HFF-Myc (cell line): ENCODE results near the gene IFI30.
"Not testable (repeated sequence)": the region's sequence is repeated elsewhere in the genome, so short reads cannot be mapped to it uniquely, and the experiment has no call there.

Experiments
- DNase-seq: peaks from one replicate; pipeline ENCODE4 v3.0.0-alpha.2; 2011; ENCODE audit warnings: low read depth; ENCODE audit errors: extremely low read depth
- H3K4me3 ChIP-seq: replicated peaks from 2 replicates; pipeline ENCODE4 v1.5.1; 2011; ENCODE audit warnings: low read depth, mild to moderate bottlenecking, control low read depth, low read length
- CTCF ChIP-seq: IDR thresholded peaks from 2 replicates; pipeline ENCODE4 v1.5.1; 2012; ENCODE audit warnings: mild to moderate bottlenecking, low read depth, low read length, control low read depth; ENCODE audit errors: missing control alignments

Gene IFI30

DNA sequence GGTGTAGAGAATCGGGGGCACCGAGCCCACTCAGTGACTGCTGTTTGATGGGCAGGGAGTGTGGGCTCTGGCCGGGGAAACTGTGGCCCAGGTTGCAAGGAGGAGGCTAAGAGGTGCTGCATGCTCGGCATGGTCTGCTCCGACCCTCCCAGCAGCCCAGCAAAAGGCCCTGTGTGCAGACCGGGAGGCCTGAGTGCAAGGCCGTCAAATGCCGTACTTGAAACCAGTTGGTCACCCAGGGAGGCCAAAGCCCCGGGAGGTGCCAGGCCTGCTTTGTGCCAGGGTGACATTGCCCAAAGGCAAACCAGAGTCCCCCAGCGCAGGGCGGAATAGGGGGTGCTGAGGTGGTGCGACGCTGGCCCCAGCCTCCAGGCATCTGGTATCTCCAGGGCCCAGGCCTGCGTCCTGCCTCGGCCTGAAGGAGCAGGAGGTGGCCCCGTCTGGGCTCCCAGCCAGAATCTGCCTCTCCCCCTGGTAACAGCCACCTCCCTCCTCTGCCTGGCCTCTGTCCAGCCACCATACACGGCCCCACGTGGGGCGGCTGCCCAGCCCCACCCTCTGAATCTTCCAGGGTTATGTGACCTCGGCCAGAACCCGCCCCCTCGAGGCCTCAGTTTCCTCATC, 16.7 kb upstream of the IFI30 start:
- no peak for TF ChIP-seq CTCF
- 0 out of 2 replicates have a peak overlapping the region, but pooled peaks have one; percentile 4 for H3K4me3 ChIP-seq
- DNase-seq: peak; percentile 81

- H3K4me3 ChIP-seq: no peak overlapping the region
- no peak for DNase-seq
- TF ChIP-seq CTCF: no peak
Observed at GRCh38 chr19:18157465-18158063, 16.0 kb upstream of the IFI30 start.

- no peak overlapping the region for H3K4me3 ChIP-seq
- DNase-seq: no peak
- TF ChIP-seq CTCF: no peak
Observed at GRCh38 chr19:18158467-18158866, 15.1 kb upstream of the IFI30 start.

DNA sequence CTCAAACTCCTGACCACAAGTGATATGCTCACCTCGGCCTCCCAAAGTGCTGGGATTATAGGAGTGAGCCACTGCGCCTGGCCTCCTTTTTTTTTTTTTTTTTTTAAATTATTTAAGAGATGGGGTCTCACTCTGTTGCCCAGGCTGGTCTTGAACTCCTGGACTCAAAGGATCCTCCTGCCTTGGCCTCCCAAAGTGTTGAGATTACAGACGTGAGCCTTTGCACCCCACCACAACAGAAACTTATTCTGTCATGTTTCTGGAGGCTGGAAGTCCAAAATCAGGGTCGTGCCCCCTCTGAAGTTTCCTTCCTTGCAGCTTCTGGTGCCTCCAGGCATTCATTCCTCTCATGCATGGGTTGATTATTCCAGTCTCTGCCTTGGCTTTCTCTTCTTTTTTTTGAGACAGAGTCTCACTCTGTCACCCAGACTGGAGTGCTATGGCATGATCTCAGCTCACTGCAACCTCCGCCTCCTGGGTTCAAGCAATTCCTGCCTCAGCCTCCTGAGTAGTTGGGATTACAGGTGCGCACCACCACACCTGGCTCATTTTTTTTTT, 14.5 kb upstream of the IFI30 start:
- H3K4me3 ChIP-seq, DNase-seq: not testable (repeated sequence)

- no peak for TF ChIP-seq CTCF
- no peak overlapping the region for H3K4me3 ChIP-seq
- DNase-seq: no peak
Observed at GRCh38 chr19:18159810-18160209, 13.8 kb upstream of the IFI30 start.

DNA sequence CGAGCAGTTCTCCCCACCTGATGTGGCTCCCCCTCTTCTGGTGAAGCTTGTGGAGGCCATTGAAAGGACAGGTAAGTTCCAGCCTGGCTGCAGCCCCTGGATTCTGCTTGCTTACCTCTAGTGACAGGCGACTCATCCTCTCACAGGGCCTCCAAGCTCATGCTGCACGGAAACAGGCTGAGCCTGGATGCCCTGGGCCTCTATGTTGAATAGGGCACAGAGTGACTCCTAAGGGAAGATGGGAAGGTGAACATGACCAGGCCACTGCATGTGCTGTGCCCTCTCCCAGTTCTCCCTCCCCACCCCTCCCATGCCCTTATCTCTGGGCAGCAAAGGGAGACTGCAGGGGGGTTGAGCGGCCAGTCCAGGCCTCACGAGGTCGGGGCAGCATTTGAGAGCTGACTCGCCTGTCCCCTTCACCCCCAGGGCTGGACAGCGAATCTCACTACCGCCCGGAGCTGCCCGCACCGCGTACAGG, 13.1 kb upstream of the IFI30 start:
- TF ChIP-seq CTCF: no peak
- DNase-seq: no peak
- H3K4me3 ChIP-seq: peak overlapping the region; percentile 9

DNA sequence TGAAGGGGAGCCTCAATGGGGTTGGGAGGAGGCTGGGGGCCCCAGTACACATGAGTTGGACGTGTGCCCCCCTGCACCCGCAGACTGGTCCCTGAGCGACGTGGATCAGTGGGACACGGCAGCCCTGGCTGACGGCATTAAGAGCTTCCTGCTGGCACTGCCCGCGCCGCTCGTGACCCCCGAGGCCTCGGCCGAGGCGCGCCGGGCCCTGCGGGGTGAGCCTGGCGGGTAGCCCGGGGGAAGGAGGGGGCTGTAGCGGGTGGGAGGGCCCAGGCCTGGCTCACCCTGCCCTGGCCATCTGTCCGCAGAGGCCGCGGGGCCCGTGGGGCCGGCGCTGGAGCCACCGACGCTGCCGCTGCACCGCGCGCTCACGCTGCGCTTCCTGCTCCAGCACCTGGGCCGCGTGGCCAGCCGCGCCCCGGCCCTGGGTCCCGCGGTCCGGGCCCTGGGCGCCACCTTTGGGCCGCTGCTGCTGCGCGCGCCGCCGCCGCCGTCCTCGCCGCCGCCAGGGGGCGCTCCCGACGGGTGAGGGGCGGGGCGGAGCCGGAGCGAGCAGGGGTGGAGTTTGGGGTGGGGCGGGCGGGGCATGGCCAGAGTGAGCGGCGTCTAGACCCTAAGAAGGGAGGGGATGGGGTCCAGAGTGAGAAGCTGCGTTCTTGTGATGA, 12.5 kb upstream of the IFI30 start:
- no peak for DNase-seq
- peak; percentile 23 for TF ChIP-seq CTCF
- peak overlapping the region; percentile 9 for H3K4me3 ChIP-seq
